Neural cell (in vitro differentiated cells): ENCODE data around the gene ST6GAL1. TPM values are rescaled to one million over a fixed set of nuclear protein-coding genes. Genes with fewer than 3 reads are reported as not detected.

Experiments
- H2AFZ ChIP-seq: fragments of 200-600, 300-800 bp; sonication (generic), shearing (Covaris generic); 2 replicates; pipeline ENCODE4 v1.6.0; 2014; ENCODE audit warnings: low read depth, mild to moderate bottlenecking, antibody characterized with exemption, low read length, moderate library complexity
- H3F3A ChIP-seq: fragments of 200-600 bp; shearing (Covaris generic); 2 replicates; pipeline ENCODE4 v1.6.1; 2016; ENCODE audit warnings: mild to moderate bottlenecking, moderate library complexity, mixed read lengths, antibody characterized with exemption, low read length; ENCODE audit not compliant: insufficient read depth, poor library complexity, severe bottlenecking
- H3K27ac ChIP-seq: fragments of 200-600, 300-800 bp; sonication (generic), shearing (Covaris generic); 2 replicates; pipeline ENCODE4 v1.5.1; 2014; ENCODE audit warnings: mild to moderate bottlenecking, low read length, moderate library complexity
- H3K27me3 ChIP-seq: fragments of 300-800, 200-600 bp; sonication (generic), shearing (Covaris generic); 2 replicates; pipeline ENCODE4 v1.6.0; 2014; ENCODE audit warnings: mild to moderate bottlenecking, low read depth, low read length, moderate library complexity; ENCODE audit not compliant: insufficient read depth
- H3K36me3 ChIP-seq: fragments of 300-800, 200-600 bp; sonication (generic), shearing (Covaris generic); 2 replicates; pipeline ENCODE4 v1.5.1; 2014; ENCODE audit warnings: mild to moderate bottlenecking, antibody characterized with exemption, low read length, moderate library complexity; ENCODE audit not compliant: insufficient read depth
- H3K4me2 ChIP-seq: fragments of 300-800, 200-600 bp; sonication (generic), shearing (Covaris generic); 2 replicates; pipeline ENCODE4 v1.6.0; 2014; ENCODE audit warnings: mild to moderate bottlenecking, low read length
- H3K4me3 ChIP-seq: fragments of 300-800, 200-600 bp; sonication (generic), shearing (Covaris generic); 2 replicates; pipeline ENCODE4 v1.5.1; 2014; ENCODE audit warnings: mild to moderate bottlenecking, low read length, moderate library complexity
- H3K79me2 ChIP-seq: fragments of 200-600 bp; shearing (Covaris generic); replicated peaks from 2 replicates; pipeline ENCODE4 v1.6.0; 2014; ENCODE audit warnings: mild to moderate bottlenecking, low read length, moderate library complexity; ENCODE audit not compliant: insufficient read depth
- H3K9ac ChIP-seq: fragments of 300-800, 200-600 bp; sonication (generic), shearing (Covaris generic); 2 replicates; pipeline ENCODE4 v1.6.1; 2016; ENCODE audit warnings: mild to moderate bottlenecking, low read length, mixed read lengths
- H3K9me2 ChIP-seq: fragments of 200-600 bp; shearing (Covaris generic); 2 replicates; pipeline ENCODE4 v1.6.1; 2016; ENCODE audit warnings: mild to moderate bottlenecking, low read length, mixed read lengths; ENCODE audit not compliant: insufficient read depth
- H3K9me3 ChIP-seq: fragments of 200-600, 300-800 bp; sonication (generic), shearing (Covaris generic); 2 replicates; pipeline ENCODE4 v1.6.1; 2016; ENCODE audit warnings: mild to moderate bottlenecking, mixed run types, low read length, moderate library complexity, mixed read lengths
- H4K20me1 ChIP-seq: fragments of 200-600 bp; shearing (Covaris generic); 2 replicates; pipeline ENCODE4 v1.6.1; 2016; ENCODE audit warnings: mild to moderate bottlenecking, mixed run types; ENCODE audit not compliant: insufficient read depth
- CTCF ChIP-seq: fragments of 450-650 bp; IDR thresholded peaks from 2 replicates; pipeline ENCODE4 v1.5.1; 2014; ENCODE audit warnings: antibody characterized with exemption, mild to moderate bottlenecking, moderate library complexity; ENCODE audit not compliant: poor library complexity, severe bottlenecking
- EP300 ChIP-seq: fragments of 450-650 bp; conservative IDR thresholded peaks from 2 replicates; pipeline ENCODE4 v1.6.1; 2014; ENCODE audit warnings: antibody characterized with exemption, mild to moderate bottlenecking, moderate library complexity; ENCODE audit not compliant: poor library complexity, severe bottlenecking
- EZH2 ChIP-seq: fragments of 200-600, 300-800 bp; shearing (Covaris generic), sonication (generic); IDR thresholded peaks from 2 replicates; pipeline ENCODE4 v1.6.1; 2014; ENCODE audit warnings: antibody characterized with exemption, low read length, borderline replicate concordance, mild to moderate bottlenecking; ENCODE audit not compliant: insufficient read depth, poor library complexity, severe bottlenecking
- MXI1 ChIP-seq: fragments of 450-650 bp; conservative IDR thresholded peaks from 2 replicates; pipeline ENCODE4 v1.6.1; 2014; ENCODE audit warnings: antibody characterized with exemption, mild to moderate bottlenecking; ENCODE audit not compliant: poor library complexity, severe bottlenecking
- POLR2AphosphoS5 ChIP-seq: IDR thresholded peaks from 2 replicates; pipeline ENCODE4 v1.6.1; 2012
- RAD21 ChIP-seq: fragments of 450-650 bp; conservative IDR thresholded peaks from 2 replicates; pipeline ENCODE4 v1.6.1; 2014; ENCODE audit warnings: antibody characterized with exemption, mild to moderate bottlenecking, moderate library complexity
- SMC3 ChIP-seq: fragments of 450-650 bp; conservative IDR thresholded peaks from 2 replicates; pipeline ENCODE4 v1.6.1; 2014; ENCODE audit warnings: antibody characterized with exemption, mild to moderate bottlenecking, moderate library complexity; ENCODE audit not compliant: poor library complexity
- TAF1 ChIP-seq: IDR thresholded peaks from 2 replicates; pipeline ENCODE4 v1.6.1; 2012; ENCODE audit warnings: low read depth
- polyA plus RNA-seq: library from polyadenylated mRNA; depleted of rRNA; stranded (reverse); fragments of >200 nt; gene quantifications from 2 replicates; pipeline ENCODE4 v1.2.3, GENCODE V29; 2014
- TF ChIP-seq, protein P1 (sequence below): IDR thresholded peaks from 2 replicates; pipeline ENCODE4 v1.6.1; 2012; ENCODE audit warnings: borderline replicate concordance

The ST6GAL1 gene
- polyA plus RNA-seq, 1 donor from 2014 or later: 17.6 TPM

GRCh38 chr3:186917512-186918312 is 12.6 kb upstream of the ST6GAL1 start:
- Histone ChIP-seq H2AFZ (no peak overlapping the region), H3K27me3 (no peaks in the 10 kb centered on the region)
- TF ChIP-seq TAF1 (no peak), POLR2AphosphoS5 (no peak), RAD21 (no peak), MXI1 (no peak), CTCF (no peak), EP300 (no peak), SMC3 (no peak), EZH2 (no peak)
- TF ChIP-seq, protein P1, sequence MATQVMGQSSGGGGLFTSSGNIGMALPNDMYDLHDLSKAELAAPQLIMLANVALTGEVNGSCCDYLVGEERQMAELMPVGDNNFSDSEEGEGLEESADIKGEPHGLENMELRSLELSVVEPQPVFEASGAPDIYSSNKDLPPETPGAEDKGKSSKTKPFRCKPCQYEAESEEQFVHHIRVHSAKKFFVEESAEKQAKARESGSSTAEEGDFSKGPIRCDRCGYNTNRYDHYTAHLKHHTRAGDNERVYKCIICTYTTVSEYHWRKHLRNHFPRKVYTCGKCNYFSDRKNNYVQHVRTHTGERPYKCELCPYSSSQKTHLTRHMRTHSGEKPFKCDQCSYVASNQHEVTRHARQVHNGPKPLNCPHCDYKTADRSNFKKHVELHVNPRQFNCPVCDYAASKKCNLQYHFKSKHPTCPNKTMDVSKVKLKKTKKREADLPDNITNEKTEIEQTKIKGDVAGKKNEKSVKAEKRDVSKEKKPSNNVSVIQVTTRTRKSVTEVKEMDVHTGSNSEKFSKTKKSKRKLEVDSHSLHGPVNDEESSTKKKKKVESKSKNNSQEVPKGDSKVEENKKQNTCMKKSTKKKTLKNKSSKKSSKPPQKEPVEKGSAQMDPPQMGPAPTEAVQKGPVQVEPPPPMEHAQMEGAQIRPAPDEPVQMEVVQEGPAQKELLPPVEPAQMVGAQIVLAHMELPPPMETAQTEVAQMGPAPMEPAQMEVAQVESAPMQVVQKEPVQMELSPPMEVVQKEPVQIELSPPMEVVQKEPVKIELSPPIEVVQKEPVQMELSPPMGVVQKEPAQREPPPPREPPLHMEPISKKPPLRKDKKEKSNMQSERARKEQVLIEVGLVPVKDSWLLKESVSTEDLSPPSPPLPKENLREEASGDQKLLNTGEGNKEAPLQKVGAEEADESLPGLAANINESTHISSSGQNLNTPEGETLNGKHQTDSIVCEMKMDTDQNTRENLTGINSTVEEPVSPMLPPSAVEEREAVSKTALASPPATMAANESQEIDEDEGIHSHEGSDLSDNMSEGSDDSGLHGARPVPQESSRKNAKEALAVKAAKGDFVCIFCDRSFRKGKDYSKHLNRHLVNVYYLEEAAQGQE: no peak

DNA sequence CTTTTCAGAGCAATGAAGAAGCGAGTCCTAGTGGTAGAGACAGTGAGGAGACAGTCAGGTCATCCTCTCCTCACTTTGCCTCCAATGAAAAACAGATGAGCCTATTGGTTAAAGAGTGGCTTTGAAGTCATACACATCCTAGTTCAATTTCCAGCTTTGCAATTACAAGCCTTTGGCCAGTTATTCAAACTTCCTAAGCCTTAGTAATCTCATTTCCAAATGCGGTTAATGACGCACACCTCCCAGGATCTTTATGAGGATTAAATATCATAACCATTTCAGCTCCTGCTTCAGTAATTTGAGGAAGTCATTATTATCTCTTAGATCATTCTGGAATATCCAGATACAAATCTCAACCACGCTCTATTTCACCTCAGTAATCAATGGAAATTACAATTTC is 10.0 kb upstream of the ST6GAL1 start:
- no peaks in the 10 kb centered on the region for H3K9me3 ChIP-seq
- no peak overlapping the region for H2AFZ ChIP-seq
- H3K27ac ChIP-seq: no peak overlapping the region
- H3K9ac ChIP-seq: no peak overlapping the region
- H3K4me3 ChIP-seq: no peak overlapping the region
- no peaks in the 10 kb centered on the region for H4K20me1 ChIP-seq
- no peaks in the 10 kb centered on the region for H3K79me2 ChIP-seq
- TF ChIP-seq RAD21 (no peak), MXI1 (no peak), TAF1 (no peak), EZH2 (no peak), CTCF (no peak), EP300 (no peak), POLR2AphosphoS5 (no peak), SMC3 (no peak)
- TF ChIP-seq, protein P1: no peak
- no peaks in the 10 kb centered on the region for H3K9me2 ChIP-seq
- H3K4me2 ChIP-seq: no peak overlapping the region
- H3K27me3 ChIP-seq: no peaks in the 10 kb centered on the region
- H3K36me3 ChIP-seq: no peaks in the 10 kb centered on the region
- H3F3A ChIP-seq: no peaks in the 10 kb centered on the region

More at GRCh38 chr3:186917512-186918312, 12.6 kb upstream of the ST6GAL1 start:
- Histone ChIP-seq H3K79me2 (no peaks in the 10 kb centered on the region), H3K4me3 (no peak overlapping the region), H3K36me3 (no peaks in the 10 kb centered on the region), H3K4me2 (no peak overlapping the region), H3K9me3 (no peaks in the 10 kb centered on the region), H4K20me1 (no peaks in the 10 kb centered on the region), H3K9ac (no peak overlapping the region), H3F3A (no peaks in the 10 kb centered on the region), H3K9me2 (no peaks in the 10 kb centered on the region), H3K27ac (peak overlapping the region; percentile 34)
